HepG2 (cell line): ENCODE results near the gene DVL3. TPM values are rescaled to one million over a fixed set of nuclear protein-coding genes. Genes with fewer than 3 reads are reported as not detected.

ENCODE experiments used
- NR2F6 ChIP-seq, 2 experiments: IDR thresholded peaks; 2 replicates each; pipeline ENCODE4 v1.6.1; 2016; ENCODE audit warnings: antibody characterized with exemption in 1 of 2, mild to moderate bottlenecking in 1 of 2
- PHF21A ChIP-seq: sonication (generic); formaldehyde crosslinking; IDR thresholded peaks from 2 replicates; pipeline ENCODE4 v1.5.0; 2020; ENCODE audit warnings: mild to moderate bottlenecking, missing genetic modification reagents
- RAD51 ChIP-seq: fragments of 450-650 bp; IDR thresholded peaks from 2 replicates; pipeline ENCODE4 v1.6.1; 2016; ENCODE audit warnings: borderline replicate concordance
- SRY ChIP-seq: sonication (generic); formaldehyde crosslinking; IDR thresholded peaks from 2 replicates; pipeline ENCODE4 v1.8.0; 2022; ENCODE audit warnings: mild to moderate bottlenecking, missing genetic modification reagents
- ZBTB33 ChIP-seq: sonication (generic); formaldehyde crosslinking; IDR thresholded peaks from 2 replicates; pipeline ENCODE4 v1.4.0; 2020; ENCODE audit warnings: missing genetic modification reagents
- ZNF230 ChIP-seq: sonication (generic); formaldehyde crosslinking; IDR thresholded peaks from 2 replicates; pipeline ENCODE4 v1.4.0; 2020; ENCODE audit warnings: mild to moderate bottlenecking, missing genetic modification reagents
- ZNF431 ChIP-seq: sonication (generic); formaldehyde crosslinking; IDR thresholded peaks from 2 replicates; pipeline ENCODE4 v1.9.0; 2022; ENCODE audit warnings: missing genetic modification reagents, low read depth, mild to moderate bottlenecking, borderline replicate concordance
- ZNF646 ChIP-seq: sonication (generic); formaldehyde crosslinking; IDR thresholded peaks from 2 replicates; pipeline ENCODE4 v1.9.0; 2021; ENCODE audit warnings: mild to moderate bottlenecking, missing genetic modification reagents
- polyA plus RNA-seq, 8 experiments: library from polyadenylated mRNA; depleted of rRNA in 3 of 8; stranded (reverse) in 7 of 8; unstranded in 1 of 8; fragments of >200 nt; fragmentation: Illumina TruSeq in 4 of 8; extraction: Trizol in 4 of 8; gene quantifications; 2 replicates each; pipeline versions ENCODE4 v1.2.1 to v1.2.3, GENCODE V29; 2011 to 2016; ENCODE audit warnings: low read depth in 4 of 8, missing spikeins in 1 of 8, mixed read lengths in 1 of 8; ENCODE audit not compliant: insufficient read depth in 1 of 8
- total RNA-seq, 5 experiments: library from RNA; depleted of rRNA; stranded (reverse); fragments of >200 nt; fragmentation: Illumina TruSeq; extraction: Trizol; gene quantifications; 2 replicates each; pipeline ENCODE4 v1.2.3, GENCODE V29; 2016; ENCODE audit warnings: low read depth in 1 of 5
- TF ChIP-seq, protein P1 (sequence below): sonication (generic); formaldehyde crosslinking; IDR thresholded peaks from 2 replicates; pipeline ENCODE4 v1.4.0; 2020; ENCODE audit warnings: mild to moderate bottlenecking, missing genetic modification reagents
- TF ChIP-seq, protein P2 (sequence below): sonication (generic); formaldehyde crosslinking; conservative IDR thresholded peaks from 2 replicates; pipeline ENCODE4 v1.4.0; 2020; ENCODE audit warnings: missing genetic modification reagents
- TF ChIP-seq, protein P3 (sequence below): sonication (generic); formaldehyde crosslinking; IDR thresholded peaks from 2 replicates; pipeline ENCODE4 v1.4.0; 2020; ENCODE audit warnings: missing genetic modification reagents
- TF ChIP-seq, protein P4 (sequence below): sonication (generic); formaldehyde crosslinking; IDR thresholded peaks from 2 replicates; pipeline ENCODE4 v1.5.0; 2020; ENCODE audit warnings: mild to moderate bottlenecking, missing genetic modification reagents

DVL3 gene
- total and polyA plus RNA-seq, 2 of the 13 experiments (the other 11 are each of a cell fraction or from before 2014, with no cell fraction given): 29.0 to 36.1 TPM

DNA sequence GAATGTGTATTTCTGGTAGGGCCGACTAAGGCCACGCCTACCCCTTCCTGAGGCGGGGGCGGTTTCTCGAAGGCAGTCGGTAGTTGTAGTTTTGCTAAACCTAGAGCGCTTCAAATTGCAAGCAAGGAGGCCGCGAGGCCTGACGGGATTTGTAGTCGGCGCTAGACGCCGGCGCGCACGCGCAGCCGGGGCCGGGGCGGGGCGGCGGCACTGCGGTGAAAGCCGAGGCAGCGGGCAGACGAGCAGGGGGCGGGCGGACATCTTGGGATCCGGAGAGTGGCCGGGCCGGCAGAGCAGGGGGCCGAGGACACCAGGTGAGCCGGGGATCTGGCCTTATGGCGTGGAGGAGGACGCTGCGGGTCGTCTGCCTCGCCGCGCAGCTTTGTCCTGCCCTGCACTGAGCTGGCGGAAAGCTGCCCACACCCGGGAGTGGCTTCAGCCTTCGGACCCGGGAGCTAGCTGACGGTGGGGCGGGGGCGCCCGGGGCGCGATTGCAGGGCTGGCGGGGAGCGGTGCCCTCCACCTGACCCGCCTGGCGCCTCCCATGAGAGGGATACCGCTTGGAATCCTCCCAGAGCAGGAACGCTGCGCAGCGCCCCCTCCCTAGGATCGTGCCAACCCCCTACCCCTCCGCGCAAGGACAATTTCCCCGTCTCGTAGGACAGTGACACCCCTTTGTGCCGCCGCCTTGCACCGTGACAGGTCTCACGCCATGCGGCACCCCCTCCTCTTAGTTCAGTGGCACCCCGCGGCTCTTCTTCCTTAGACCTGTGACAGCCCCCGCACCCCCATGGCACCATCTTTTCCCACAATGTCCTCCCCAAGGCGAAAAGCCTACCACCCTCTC is 19.7 kb downstream of the DVL3 start, which contains the start of gene AP2M1 (continued):
- TF ChIP-seq PHF21A (CRISPR knock-in tag) (no peak), ZNF431 (CRISPR knock-in tag) (0 out of 2 replicates have a peak, but pooled peaks have one; percentile 62), ZNF230 (CRISPR knock-in tag) (peak; percentile 30; the same call in 1 of the 2 replicates), SRY (CRISPR knock-in tag) (no peak), ZNF646 (CRISPR knock-in tag) (no peak), RAD51 (no peak), NR2F6 (IDR thresholded peaks at IDR 0.05) (no peak), NR2F6 (CRISPR knock-in tag; IDR thresholded peaks at IDR 0.05) (no peak), ZBTB33 (CRISPR knock-in tag) (no peak)
- TF ChIP-seq, protein P1, sequence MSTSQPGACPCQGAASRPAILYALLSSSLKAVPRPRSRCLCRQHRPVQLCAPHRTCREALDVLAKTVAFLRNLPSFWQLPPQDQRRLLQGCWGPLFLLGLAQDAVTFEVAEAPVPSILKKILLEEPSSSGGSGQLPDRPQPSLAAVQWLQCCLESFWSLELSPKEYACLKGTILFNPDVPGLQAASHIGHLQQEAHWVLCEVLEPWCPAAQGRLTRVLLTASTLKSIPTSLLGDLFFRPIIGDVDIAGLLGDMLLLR: no peak
- TF ChIP-seq, protein P2, sequence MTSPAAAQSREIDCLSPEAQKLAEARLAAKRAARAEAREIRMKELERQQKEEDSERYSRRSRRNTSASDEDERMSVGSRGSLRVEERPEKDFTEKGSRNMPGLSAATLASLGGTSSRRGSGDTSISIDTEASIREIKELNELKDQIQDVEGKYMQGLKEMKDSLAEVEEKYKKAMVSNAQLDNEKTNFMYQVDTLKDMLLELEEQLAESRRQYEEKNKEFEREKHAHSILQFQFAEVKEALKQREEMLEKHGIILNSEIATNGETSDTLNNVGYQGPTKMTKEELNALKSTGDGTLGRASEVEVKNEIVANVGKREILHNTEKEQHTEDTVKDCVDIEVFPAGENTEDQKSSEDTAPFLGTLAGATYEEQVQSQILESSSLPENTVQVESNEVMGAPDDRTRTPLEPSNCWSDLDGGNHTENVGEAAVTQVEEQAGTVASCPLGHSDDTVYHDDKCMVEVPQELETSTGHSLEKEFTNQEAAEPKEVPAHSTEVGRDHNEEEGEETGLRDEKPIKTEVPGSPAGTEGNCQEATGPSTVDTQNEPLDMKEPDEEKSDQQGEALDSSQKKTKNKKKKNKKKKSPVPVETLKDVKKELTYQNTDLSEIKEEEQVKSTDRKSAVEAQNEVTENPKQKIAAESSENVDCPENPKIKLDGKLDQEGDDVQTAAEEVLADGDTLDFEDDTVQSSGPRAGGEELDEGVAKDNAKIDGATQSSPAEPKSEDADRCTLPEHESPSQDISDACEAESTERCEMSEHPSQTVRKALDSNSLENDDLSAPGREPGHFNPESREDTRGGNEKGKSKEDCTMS: no peak
- TF ChIP-seq, protein P3, sequence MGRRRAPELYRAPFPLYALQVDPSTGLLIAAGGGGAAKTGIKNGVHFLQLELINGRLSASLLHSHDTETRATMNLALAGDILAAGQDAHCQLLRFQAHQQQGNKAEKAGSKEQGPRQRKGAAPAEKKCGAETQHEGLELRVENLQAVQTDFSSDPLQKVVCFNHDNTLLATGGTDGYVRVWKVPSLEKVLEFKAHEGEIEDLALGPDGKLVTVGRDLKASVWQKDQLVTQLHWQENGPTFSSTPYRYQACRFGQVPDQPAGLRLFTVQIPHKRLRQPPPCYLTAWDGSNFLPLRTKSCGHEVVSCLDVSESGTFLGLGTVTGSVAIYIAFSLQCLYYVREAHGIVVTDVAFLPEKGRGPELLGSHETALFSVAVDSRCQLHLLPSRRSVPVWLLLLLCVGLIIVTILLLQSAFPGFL (CRISPR knock-in tag): no peak
- TF ChIP-seq, protein P4, sequence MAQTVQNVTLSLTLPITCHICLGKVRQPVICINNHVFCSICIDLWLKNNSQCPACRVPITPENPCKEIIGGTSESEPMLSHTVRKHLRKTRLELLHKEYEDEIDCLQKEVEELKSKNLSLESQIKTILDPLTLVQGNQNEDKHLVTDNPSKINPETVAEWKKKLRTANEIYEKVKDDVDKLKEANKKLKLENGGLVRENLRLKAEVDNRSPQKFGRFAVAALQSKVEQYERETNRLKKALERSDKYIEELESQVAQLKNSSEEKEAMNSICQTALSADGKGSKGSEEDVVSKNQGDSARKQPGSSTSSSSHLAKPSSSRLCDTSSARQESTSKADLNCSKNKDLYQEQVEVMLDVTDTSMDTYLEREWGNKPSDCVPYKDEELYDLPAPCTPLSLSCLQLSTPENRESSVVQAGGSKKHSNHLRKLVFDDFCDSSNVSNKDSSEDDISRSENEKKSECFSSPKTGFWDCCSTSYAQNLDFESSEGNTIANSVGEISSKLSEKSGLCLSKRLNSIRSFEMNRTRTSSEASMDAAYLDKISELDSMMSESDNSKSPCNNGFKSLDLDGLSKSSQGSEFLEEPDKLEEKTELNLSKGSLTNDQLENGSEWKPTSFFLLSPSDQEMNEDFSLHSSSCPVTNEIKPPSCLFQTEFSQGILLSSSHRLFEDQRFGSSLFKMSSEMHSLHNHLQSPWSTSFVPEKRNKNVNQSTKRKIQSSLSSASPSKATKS (CRISPR knock-in tag): no peak
